GM18909 (cell line): ENCODE measurements around the gene PXMP4.
A peak's percentile ranks its signal among the peaks of the same experiment; 100 is the strongest.

Source experiments
- ATAC-seq: cut with Tn5 transposase; IDR thresholded peaks from one replicate; pipeline ENCODE4 v1.9.1; 2021; ENCODE audit warnings: mild to moderate bottlenecking; ENCODE audit not compliant: unreplicated experiment, poor library complexity

The PXMP4 gene

GRCh38 chr20:33659341-33660034, 60.6 kb downstream of the PXMP4 start:
- ATAC-seq, result no peak

- no peak for ATAC-seq
Observed at GRCh38 chr20:33658929-33659328, 61.2 kb downstream of the PXMP4 start.

- no peak for ATAC-seq
Observed at GRCh38 chr20:33658510-33658909, 61.6 kb downstream of the PXMP4 start.

DNA sequence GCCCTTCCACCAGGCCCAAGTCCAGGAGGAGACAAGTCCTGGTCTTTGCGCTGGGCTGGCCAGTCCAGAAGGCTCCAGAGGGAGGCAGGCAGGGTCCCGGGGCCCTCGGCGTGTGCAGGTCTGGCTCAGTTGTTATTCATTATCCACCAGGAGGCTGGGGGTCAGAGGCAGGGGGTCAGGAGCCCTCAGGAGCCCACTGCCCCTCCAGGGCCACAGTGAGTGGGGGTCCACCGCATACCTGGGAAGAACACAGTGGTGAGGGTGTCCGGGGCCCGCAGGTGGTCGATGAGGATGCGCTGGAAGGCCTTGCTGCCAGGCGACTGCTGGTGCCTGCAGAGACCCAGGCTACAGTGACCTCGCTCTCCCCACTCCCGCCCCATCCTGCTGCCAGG, 62.4 kb downstream of the PXMP4 start:
- no peak for ATAC-seq

DNA sequence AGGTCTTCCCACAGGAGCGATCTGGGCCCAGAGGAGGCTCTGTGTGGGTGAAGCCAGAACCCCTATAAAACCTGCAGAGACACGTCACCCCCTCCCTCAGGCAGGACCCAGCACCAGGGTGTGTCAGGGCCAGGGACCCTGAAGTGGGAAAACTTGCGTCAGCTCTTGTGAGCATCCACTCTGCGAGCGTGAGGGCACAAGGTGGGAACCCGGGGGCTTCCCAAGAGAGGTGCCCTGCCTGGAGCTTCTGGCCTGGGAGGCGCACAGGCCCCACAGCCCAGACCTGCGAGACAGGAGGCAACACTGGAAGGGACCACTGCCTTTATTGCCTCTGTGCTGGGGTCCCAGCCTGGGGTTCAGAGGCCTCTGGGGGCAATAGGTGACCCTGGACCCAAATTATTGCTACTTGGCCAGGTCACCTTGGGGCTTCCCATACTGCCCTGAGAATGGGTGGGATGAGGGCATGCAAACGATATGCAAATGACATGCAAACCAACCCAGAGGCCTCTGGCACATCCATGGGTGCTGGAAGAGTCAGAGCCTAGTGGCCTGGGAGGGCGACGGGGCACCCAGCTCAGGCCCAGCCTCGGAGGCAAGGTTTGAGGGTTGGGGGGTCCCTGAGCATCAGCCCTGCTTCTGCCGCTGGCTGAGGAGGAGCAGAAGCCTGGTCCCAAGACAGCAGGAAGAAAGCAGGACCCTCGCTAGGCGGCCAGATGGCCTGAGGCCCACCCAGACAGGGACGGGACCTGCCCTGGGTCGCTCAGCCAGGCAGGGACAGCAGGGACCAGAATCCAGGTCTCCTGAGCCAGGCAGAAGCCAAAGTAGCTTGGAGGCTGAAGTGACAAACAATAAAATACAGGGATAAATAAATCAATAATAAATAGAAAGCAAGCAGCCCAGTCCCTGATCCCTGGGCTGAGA, 63.1 kb downstream of the PXMP4 start:
- ATAC-seq, result no peak

DNA sequence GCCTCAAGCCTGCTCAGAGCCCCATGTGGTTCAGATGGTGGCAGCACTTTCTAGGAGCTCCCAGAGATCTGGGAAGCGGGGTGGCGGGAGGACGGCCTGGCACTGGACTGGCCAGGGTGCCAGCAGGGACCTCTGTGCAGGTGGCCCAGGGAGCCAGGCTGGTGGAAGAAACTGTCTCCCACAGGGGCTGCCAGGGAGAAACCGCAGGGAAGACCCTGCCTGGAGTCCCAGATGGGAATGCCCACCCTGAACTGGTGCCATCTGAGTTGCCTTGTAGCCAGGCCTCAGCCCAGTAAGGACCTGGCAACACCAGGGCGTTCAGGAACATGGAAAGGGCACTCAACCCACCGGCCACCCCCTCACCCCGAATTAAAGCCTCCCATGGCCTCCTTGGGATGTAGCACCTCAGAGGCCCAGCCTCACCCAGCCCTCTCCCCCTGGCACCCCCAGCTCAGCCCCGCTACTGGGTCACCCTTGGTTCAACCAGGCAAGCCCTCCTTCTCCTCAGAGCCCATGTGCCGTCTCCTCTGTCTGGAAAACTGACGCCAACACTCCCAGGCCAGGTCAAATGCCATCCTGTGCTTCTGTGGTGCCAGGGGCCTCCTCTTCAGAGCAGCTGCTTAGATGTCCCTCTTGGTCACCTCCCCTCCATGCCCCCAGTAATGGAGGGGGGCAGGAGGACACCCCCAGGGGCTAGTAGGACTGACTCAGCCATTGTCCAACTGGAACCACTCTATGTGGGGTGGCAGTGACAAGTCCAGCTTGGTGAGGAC, 63.9 kb downstream of the PXMP4 start:
- ATAC-seq, result no peak

DNA sequence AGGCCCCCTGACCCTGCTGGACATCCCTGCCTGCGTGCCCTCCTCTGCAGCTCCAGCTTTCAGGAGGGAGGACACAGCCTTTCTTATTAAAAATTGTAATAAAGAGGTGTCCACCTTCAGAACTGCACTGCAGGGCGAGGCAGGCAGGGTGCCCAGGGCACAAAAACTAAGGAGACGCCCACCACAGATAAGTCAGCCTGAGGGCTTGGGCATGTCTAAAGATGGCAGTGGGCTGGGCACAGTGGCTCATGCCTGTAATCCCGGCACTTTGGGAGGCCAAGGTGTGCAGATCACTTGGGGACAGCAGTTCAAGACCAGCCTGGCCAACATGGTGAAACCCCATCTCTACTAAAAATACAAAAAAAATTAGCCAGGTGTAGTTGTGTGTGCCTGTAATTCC, 64.9 kb downstream of the PXMP4 start:
- ATAC-seq, result no peak

DNA sequence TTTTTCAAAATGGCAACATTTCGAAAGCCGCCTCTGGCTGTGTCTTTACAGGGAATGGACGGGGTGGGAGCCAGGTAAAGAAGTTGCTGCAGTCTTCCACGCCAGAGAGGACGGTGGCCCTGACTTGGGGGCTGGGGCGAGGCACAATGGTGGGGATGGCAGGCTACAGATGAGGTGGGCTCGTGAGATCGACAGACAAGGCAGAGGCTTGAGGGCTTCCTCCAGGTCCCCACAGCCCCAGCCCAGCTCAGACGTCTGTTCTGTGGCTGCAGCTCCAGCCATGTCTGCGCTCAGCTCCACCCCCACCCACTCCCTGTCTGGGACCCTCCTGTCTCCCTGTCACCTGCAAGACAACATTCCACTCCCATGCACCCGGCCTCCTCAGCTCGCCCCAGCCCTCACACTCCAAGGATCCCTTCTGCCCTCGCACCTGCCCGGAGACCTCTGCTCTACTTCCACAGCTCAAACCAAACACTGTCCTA, 65.4 kb downstream of the PXMP4 start:
- ATAC-seq, result no peak

GRCh38 chr20:33653900-33654596, 66.1 kb downstream of the PXMP4 start:
- ATAC-seq, result no peak

- ATAC-seq, result peak; percentile 39
Observed at GRCh38 chr20:33653218-33653899, 66.8 kb downstream of the PXMP4 start.
